ENCODE measurements around the gene ZNF608.

Gene ZNF608

GRCh38 chr5:124745928-124746915, at the start of gene ZNF608:
TSS of gene ZNF608 (minus strand) at chr5:124746639. CDS start at chr5:124744989, 1,650 bp downstream.
- in situ Hi-C loops (cut with MboI; ENCODE audit: low pct_unique_long_range_greater_than_20kb, low sequenced_read_pairs, unreplicated experiment), result loop anchor here (10.0 to 25.0 kb wide), 2 partner anchors 189 to 666 kb away; no protein-coding TSS in a partner anchor
- no peak for TF ChIP-seq CTCF (IDR thresholded peaks at IDR 0.05; ENCODE audit: extremely low read depth, insufficient read depth, missing control alignments)
- no peak for DNase-seq (ENCODE audit: low spot score)

- in situ Hi-C loops (cut with MboI; ENCODE audit: low pct_unique_long_range_greater_than_20kb, low sequenced_read_pairs, unreplicated experiment), result no loop called here
- no peak for TF ChIP-seq CTCF (IDR thresholded peaks at IDR 0.05; ENCODE audit: extremely low read depth, insufficient read depth, missing control alignments)
- DNase-seq (ENCODE audit: low spot score), result no peak
These were observed 49.4 kb upstream of the ZNF608 start for GRCh38 chr5:124795829-124796228.

- no peak for DNase-seq (ENCODE audit: low spot score)
- in situ Hi-C loops (cut with MboI; ENCODE audit: low pct_unique_long_range_greater_than_20kb, low sequenced_read_pairs, unreplicated experiment), result no loop called here
- no peak for TF ChIP-seq CTCF (IDR thresholded peaks at IDR 0.05; ENCODE audit: extremely low read depth, insufficient read depth, missing control alignments)
These were observed 44.7 kb upstream of the ZNF608 start for GRCh38 chr5:124790895-124791732.

- in situ Hi-C loops (cut with MboI; ENCODE audit: low pct_unique_long_range_greater_than_20kb, low sequenced_read_pairs, unreplicated experiment), result no loop called here
- no peak for TF ChIP-seq CTCF (IDR thresholded peaks at IDR 0.05; ENCODE audit: extremely low read depth, insufficient read depth, missing control alignments)
- no peak for DNase-seq (ENCODE audit: low spot score)
These were observed 44.0 kb upstream of the ZNF608 start for GRCh38 chr5:124790301-124790894.

- no peak for TF ChIP-seq CTCF (IDR thresholded peaks at IDR 0.05; ENCODE audit: extremely low read depth, insufficient read depth, missing control alignments)
- no peak for DNase-seq (ENCODE audit: low spot score)
These were observed 42.7 kb upstream of the ZNF608 start for GRCh38 chr5:124789104-124789605.

GRCh38 chr5:124783794-124784193, 37.4 kb upstream of the ZNF608 start:
- in situ Hi-C loops (cut with MboI; ENCODE audit: low pct_unique_long_range_greater_than_20kb, low sequenced_read_pairs, unreplicated experiment), result no loop called here
- TF ChIP-seq CTCF (IDR thresholded peaks at IDR 0.05; ENCODE audit: extremely low read depth, insufficient read depth, missing control alignments), result no peak
- DNase-seq (ENCODE audit: low spot score), result no peak

More at GRCh38 chr5:124789104-124789605, 42.7 kb upstream of the ZNF608 start:
- in situ Hi-C loops (cut with MboI; ENCODE audit: low pct_unique_long_range_greater_than_20kb, low sequenced_read_pairs, unreplicated experiment), result no loop called here

Measured in GM13977 (cell line).